Activated gamma-delta T cell (primary cell): ENCODE results near the gene FLAD1.

ENCODE experiments used
- DNase-seq: peaks from one replicate; lab custom pipeline; 2025; lab: John Stamatoyannopoulos, UW
- total RNA-seq, 2 donors: gene quantifications; one replicate each; lab custom pipeline; 2026; lab: John Stamatoyannopoulos, UW

Gene FLAD1
- 51.5 to 52.8 reads per million in 2 donors for total RNA-seq

- DNase-seq: peak; percentile 73
Observed at GRCh38 chr1:154982897-154983648, at the start of gene FLAD1. Gene FLAD1 (plus strand): TSS chr1:154983344. CDS start chr1:154983695, 351 bp downstream.

GRCh38 chr1:154934358-154934948 lies 48.7 kb upstream of the FLAD1 start:
- DNase-seq: no peak

- DNase-seq: no peak
Observed at GRCh38 chr1:154935749-154936554, 47.2 kb upstream of the FLAD1 start.

- DNase-seq: peak; percentile 68
Observed at GRCh38 chr1:154936555-154937084, 46.5 kb upstream of the FLAD1 start, which contains the start of gene PMVK. Gene PMVK (minus strand): TSS chr1:154936719. CDS start chr1:154936685, 34 bp downstream.

GRCh38 chr1:154937085-154937987 lies 45.8 kb upstream of the FLAD1 start:
- DNase-seq: peak; percentile 80

GRCh38 chr1:154937988-154938386 lies 45.2 kb upstream of the FLAD1 start:
- no peak for DNase-seq

GRCh38 chr1:154938604-154939399 lies 44.3 kb upstream of the FLAD1 start:
- no peak for DNase-seq

GRCh38 chr1:154940213-154940560 lies 43.0 kb upstream of the FLAD1 start:
- no peak for DNase-seq

- no peak for DNase-seq
Observed at GRCh38 chr1:154940651-154941194, 42.4 kb upstream of the FLAD1 start.

GRCh38 chr1:154941333-154942013 lies 41.7 kb upstream of the FLAD1 start:
- DNase-seq: no peak

- no peak for DNase-seq
Observed at GRCh38 chr1:154943649-154944400, 39.3 kb upstream of the FLAD1 start.

GRCh38 chr1:154944401-154945159 lies 38.6 kb upstream of the FLAD1 start:
- no peak for DNase-seq

GRCh38 chr1:154945160-154945961 lies 37.8 kb upstream of the FLAD1 start:
- no peak for DNase-seq

- DNase-seq: no peak
Observed at GRCh38 chr1:154945962-154946850, 36.9 kb upstream of the FLAD1 start.

GRCh38 chr1:154948079-154948478 lies 35.1 kb upstream of the FLAD1 start:
- DNase-seq: no peak
